ENCODE results near the gene AXIN1.

GRCh38 chr16:383326-384051 lies 31.0 kb upstream of the AXIN1 start:
- TF ChIP-seq POLR2A (IDR thresholded peaks at IDR 0.05) (peak in 2 of 3 donors; percentile 71 to 72), CTCF (IDR thresholded peaks at IDR 0.05) (peak in 2 of 7 experiments; percentile 21 to 22)
